Panc1 (cell line): ENCODE data around the gene TBC1D22A. TPM values are rescaled to one million over a fixed set of nuclear protein-coding genes. Genes with fewer than 3 reads are reported as not detected.

Experiments
- ATAC-seq: fragments of 200-7000 bp; cut with Tn5 transposase; 2 replicates; pipeline ENCODE4 v1.9.1; 2020; ENCODE audit warnings: mild to moderate bottlenecking, moderate library complexity
- BruUV-seq: library from RNA; stranded (reverse); fragments of 400-500 nt; replicated peaks from 2 replicates; lab custom pipeline; 2021; lab: Mats Ljungman, UMichigan
- CTCF ChIA-PET: fragments of 300-600 bp; sonication (Branson Sonifier 250); formaldehyde crosslinking; loops from one replicate; lab custom pipeline; 2022; ENCODE audit warnings: antibody characterized with exemption; lab: Charles Lee
- POLR2A ChIA-PET: fragments of 300-600 bp; sonication (Branson Sonifier 250); formaldehyde crosslinking; loops from one replicate; lab custom pipeline; 2022; ENCODE audit warnings: antibody characterized with exemption; lab: Charles Lee
- DNase-seq: peaks from one replicate; pipeline ENCODE4 v3.0.0-alpha.2; 2010; ENCODE audit warnings: low read depth, low spot score
- H3K27ac ChIP-seq: 2 replicates; pipeline ENCODE4 v1.5.1; 2011; ENCODE audit warnings: mild to moderate bottlenecking, low read length, inconsistent platforms
- H3K27me3 ChIP-seq: fragments of 200-500 bp; sonication (Bioruptor generic); 2 replicates; pipeline ENCODE4 v1.6.0; 2014; ENCODE audit warnings: low read length, inconsistent platforms; ENCODE audit not compliant: control insufficient read depth, insufficient read depth
- H3K36me3 ChIP-seq: fragments of 200-500 bp; sonication (Bioruptor generic); 2 replicates; pipeline ENCODE4 v1.5.1; 2014; ENCODE audit warnings: inconsistent platforms, mild to moderate bottlenecking, low read length, moderate library complexity; ENCODE audit not compliant: control insufficient read depth, insufficient read depth
- H3K4me1 ChIP-seq: 2 replicates; pipeline ENCODE4 v1.5.1; 2011; ENCODE audit warnings: inconsistent platforms, mild to moderate bottlenecking, low read length, moderate library complexity; ENCODE audit not compliant: control insufficient read depth, insufficient read depth
- H3K4me3 ChIP-seq, 2 experiments: 2 replicates each; pipeline ENCODE4 v1.5.1; 2011 to 2012; ENCODE audit warnings: low read depth in 2 of 2, low read length in 2 of 2, mild to moderate bottlenecking in 2 of 2, inconsistent platforms in 1 of 2, moderate library complexity in 1 of 2
- H3K9me3 ChIP-seq: fragments of 200-500 bp; sonication (Bioruptor generic); 2 replicates; pipeline ENCODE4 v1.5.1; 2014; ENCODE audit warnings: low read depth, mild to moderate bottlenecking, inconsistent platforms, low read length, moderate library complexity; ENCODE audit not compliant: control insufficient read depth, insufficient read depth
- POLR2AphosphoS5 ChIP-seq: IDR thresholded peaks from 2 replicates; pipeline ENCODE4 v1.6.1; 2012; ENCODE audit warnings: mild to moderate bottlenecking, low read depth, low read length, moderate library complexity
- SIN3A ChIP-seq: IDR thresholded peaks from 2 replicates; pipeline ENCODE4 v1.6.1; 2012; ENCODE audit warnings: low read depth, mild to moderate bottlenecking, low read length, moderate library complexity, borderline replicate concordance; ENCODE audit not compliant: insufficient read depth
- TCF7L2 ChIP-seq: IDR thresholded peaks from 2 replicates; pipeline ENCODE4 v1.6.1; 2011; ENCODE audit warnings: mild to moderate bottlenecking, low read depth, low read length, inconsistent platforms
- in situ Hi-C: cut with HindIII; loops from 2 replicates; pipeline ENCODE4 v1.10.0; 2016; ENCODE audit warnings: low sequenced_read_pairs, low pct_unique_long_range_greater_than_20kb
- intact Hi-C: fragments of 100-400 bp; cut with micrococcal nuclease; formaldehyde crosslinking; loops from one replicate; pipeline ENCODE4 v1.10.0; 2022; ENCODE audit not compliant: unreplicated experiment
- total RNA-seq: library from RNA; stranded (reverse); gene quantifications from one replicate; pipeline ENCODE4 v1.2.1, GENCODE V29; 2021; ENCODE audit not compliant: unreplicated experiment
- TF ChIP-seq, protein P1 (sequence below), 2 experiments: IDR thresholded peaks; 2 replicates each; pipeline ENCODE4 v1.6.1; 2011 to 2012; ENCODE audit warnings: low read depth in 2 of 2, control low read depth in 1 of 2, low read length in 1 of 2, mild to moderate bottlenecking in 1 of 2, moderate library complexity in 1 of 2; ENCODE audit not compliant: insufficient read depth in 1 of 2
- TF ChIP-seq, protein P2 (sequence below): fragments of 450-650 bp; IDR thresholded peaks from 2 replicates; pipeline ENCODE4 v1.5.1; 2017; ENCODE audit warnings: mild to moderate bottlenecking

TBC1D22A gene
- total RNA-seq, 1 experiment from 2014 or later: 28.7 TPM

GRCh38 chr22:47008208-47008885 lies 245.9 kb downstream of the TBC1D22A start:
- intact Hi-C loops (no loop called here), in situ Hi-C loops (no loop called here)
- CTCF ChIA-PET: no interaction called here
- no TSS peak for BruUV-seq
- DNase-seq (no peak), ATAC-seq (no peak)
- Histone ChIP-seq H3K9me3 (no peaks in the 10 kb centered on the region), H3K4me3 (no peak overlapping the region), H3K27ac (no peak overlapping the region), H3K27me3 (no peaks in the 10 kb centered on the region), H3K36me3 (no peaks in the 10 kb centered on the region), H3K4me1 (no peaks in the 10 kb centered on the region)
- POLR2A ChIA-PET: interaction anchor here (0.5 kb wide), 1 partner anchor 714 kb away, joined by 6 read pairs; no protein-coding TSS in a partner anchor
- no peak for TF ChIP-seq TCF7L2
- TF ChIP-seq, protein P1, sequence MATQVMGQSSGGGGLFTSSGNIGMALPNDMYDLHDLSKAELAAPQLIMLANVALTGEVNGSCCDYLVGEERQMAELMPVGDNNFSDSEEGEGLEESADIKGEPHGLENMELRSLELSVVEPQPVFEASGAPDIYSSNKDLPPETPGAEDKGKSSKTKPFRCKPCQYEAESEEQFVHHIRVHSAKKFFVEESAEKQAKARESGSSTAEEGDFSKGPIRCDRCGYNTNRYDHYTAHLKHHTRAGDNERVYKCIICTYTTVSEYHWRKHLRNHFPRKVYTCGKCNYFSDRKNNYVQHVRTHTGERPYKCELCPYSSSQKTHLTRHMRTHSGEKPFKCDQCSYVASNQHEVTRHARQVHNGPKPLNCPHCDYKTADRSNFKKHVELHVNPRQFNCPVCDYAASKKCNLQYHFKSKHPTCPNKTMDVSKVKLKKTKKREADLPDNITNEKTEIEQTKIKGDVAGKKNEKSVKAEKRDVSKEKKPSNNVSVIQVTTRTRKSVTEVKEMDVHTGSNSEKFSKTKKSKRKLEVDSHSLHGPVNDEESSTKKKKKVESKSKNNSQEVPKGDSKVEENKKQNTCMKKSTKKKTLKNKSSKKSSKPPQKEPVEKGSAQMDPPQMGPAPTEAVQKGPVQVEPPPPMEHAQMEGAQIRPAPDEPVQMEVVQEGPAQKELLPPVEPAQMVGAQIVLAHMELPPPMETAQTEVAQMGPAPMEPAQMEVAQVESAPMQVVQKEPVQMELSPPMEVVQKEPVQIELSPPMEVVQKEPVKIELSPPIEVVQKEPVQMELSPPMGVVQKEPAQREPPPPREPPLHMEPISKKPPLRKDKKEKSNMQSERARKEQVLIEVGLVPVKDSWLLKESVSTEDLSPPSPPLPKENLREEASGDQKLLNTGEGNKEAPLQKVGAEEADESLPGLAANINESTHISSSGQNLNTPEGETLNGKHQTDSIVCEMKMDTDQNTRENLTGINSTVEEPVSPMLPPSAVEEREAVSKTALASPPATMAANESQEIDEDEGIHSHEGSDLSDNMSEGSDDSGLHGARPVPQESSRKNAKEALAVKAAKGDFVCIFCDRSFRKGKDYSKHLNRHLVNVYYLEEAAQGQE (IDR thresholded peaks at IDR 0.05; ENCODE audit: insufficient read depth in 1 of 2, low read depth in 2 of 2, low read length in 1 of 2): no peak
- TF ChIP-seq, protein P2, sequence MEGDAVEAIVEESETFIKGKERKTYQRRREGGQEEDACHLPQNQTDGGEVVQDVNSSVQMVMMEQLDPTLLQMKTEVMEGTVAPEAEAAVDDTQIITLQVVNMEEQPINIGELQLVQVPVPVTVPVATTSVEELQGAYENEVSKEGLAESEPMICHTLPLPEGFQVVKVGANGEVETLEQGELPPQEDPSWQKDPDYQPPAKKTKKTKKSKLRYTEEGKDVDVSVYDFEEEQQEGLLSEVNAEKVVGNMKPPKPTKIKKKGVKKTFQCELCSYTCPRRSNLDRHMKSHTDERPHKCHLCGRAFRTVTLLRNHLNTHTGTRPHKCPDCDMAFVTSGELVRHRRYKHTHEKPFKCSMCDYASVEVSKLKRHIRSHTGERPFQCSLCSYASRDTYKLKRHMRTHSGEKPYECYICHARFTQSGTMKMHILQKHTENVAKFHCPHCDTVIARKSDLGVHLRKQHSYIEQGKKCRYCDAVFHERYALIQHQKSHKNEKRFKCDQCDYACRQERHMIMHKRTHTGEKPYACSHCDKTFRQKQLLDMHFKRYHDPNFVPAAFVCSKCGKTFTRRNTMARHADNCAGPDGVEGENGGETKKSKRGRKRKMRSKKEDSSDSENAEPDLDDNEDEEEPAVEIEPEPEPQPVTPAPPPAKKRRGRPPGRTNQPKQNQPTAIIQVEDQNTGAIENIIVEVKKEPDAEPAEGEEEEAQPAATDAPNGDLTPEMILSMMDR: no peak
- TF ChIP-seq POLR2AphosphoS5: no peak
- TF ChIP-seq SIN3A: no peak

DNA sequence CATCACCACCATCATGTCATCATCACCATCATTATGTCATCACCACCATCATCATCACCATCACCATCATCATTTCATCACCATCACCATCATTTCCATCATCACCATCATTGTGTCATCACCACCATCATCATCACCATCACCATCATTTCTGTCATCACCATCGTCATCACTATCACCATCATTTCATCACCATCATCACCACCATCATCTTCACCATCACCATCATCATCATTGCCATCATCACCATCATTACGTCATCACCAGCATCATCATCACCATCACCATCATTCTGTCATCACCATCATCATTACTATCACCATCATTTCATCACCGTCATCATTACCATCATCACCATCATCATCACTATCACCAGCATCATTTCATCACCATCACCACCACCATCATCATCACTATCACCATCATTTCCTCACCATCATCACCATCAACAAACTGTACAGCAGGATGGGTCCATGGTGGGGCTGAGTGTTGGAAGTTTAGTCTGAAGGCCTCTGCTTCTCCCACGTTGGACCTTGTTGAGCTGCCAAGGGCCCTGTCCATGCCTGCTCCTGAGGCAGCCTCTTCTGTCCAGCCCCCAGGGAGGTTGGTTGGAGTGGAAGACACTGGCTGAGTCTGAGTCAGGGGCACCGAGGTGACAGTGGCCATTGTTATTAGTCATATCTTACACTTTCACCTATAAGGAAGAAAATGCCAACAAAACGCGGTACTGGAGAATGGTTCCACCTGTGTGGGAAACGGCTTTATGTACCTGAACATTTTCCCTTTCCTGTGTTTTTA lies 247.1 kb downstream of the TBC1D22A start:
- CTCF ChIA-PET: no interaction called here
- BruUV-seq: no TSS peak
- POLR2A ChIA-PET: no interaction called here
- H3K4me1 ChIP-seq: no peaks in the 10 kb centered on the region
- H3K36me3 ChIP-seq: no peaks in the 10 kb centered on the region
- H3K27ac ChIP-seq: no peak overlapping the region
- no peak overlapping the region for H3K4me3 ChIP-seq
- no peaks in the 10 kb centered on the region for H3K27me3 ChIP-seq
- no peak for DNase-seq
- no peaks in the 10 kb centered on the region for H3K9me3 ChIP-seq
- no peak for ATAC-seq
- in situ Hi-C loops (no loop called here), intact Hi-C loops (no loop called here)
- TF ChIP-seq SIN3A (no peak), TCF7L2 (no peak), POLR2AphosphoS5 (no peak)
- TF ChIP-seq, protein P1 (IDR thresholded peaks at IDR 0.05; ENCODE audit: insufficient read depth in 1 of 2, low read depth in 2 of 2, low read length in 1 of 2): no peak
- TF ChIP-seq, protein P2: no peak
